Hepatocyte (in vitro differentiated cells): ENCODE measurements around the gene MMGT1. TPM values are rescaled to one million over a fixed set of nuclear protein-coding genes. Genes with fewer than 3 reads are reported as not detected.
A peak's percentile ranks its signal among the peaks of the same experiment; 100 is the strongest.

Experiments
- DNase-seq: peaks from one replicate; pipeline ENCODE4 v3.0.0-alpha.2; 2016; ENCODE audit warnings: low spot score
- H2AFZ ChIP-seq: fragments of 200-600 bp; sonication (generic); 2 replicates; pipeline ENCODE4 v1.6.0; 2016; ENCODE audit warnings: antibody characterized with exemption, mild to moderate bottlenecking
- H3K27ac ChIP-seq: fragments of 200-600 bp; sonication (generic); 2 replicates; pipeline ENCODE4 v1.5.1; 2016; ENCODE audit warnings: mild to moderate bottlenecking
- H3K27me3 ChIP-seq: fragments of 200-600 bp; sonication (generic); 2 replicates; pipeline ENCODE4 v1.6.1; 2016
- H3K36me3 ChIP-seq: fragments of 200-600 bp; sonication (generic); replicated peaks from 2 replicates; pipeline ENCODE4 v1.5.1; 2016; ENCODE audit warnings: low read depth; ENCODE audit not compliant: insufficient read depth
- H3K4me1 ChIP-seq: fragments of 200-600 bp; sonication (generic); 2 replicates; pipeline ENCODE4 v1.5.1; 2016; ENCODE audit warnings: mild to moderate bottlenecking, moderate library complexity; ENCODE audit not compliant: insufficient read depth
- H3K4me2 ChIP-seq: fragments of 200-600 bp; sonication (generic); 2 replicates; pipeline ENCODE4 v1.6.0; 2016
- H3K4me3 ChIP-seq: fragments of 200-600 bp; sonication (generic); 2 replicates; pipeline ENCODE4 v1.5.1; 2016; ENCODE audit warnings: mild to moderate bottlenecking
- H3K79me2 ChIP-seq: fragments of 200-600 bp; sonication (generic); 2 replicates; pipeline ENCODE4 v1.6.0; 2017; ENCODE audit warnings: mild to moderate bottlenecking
- H3K9me2 ChIP-seq: fragments of 200-600 bp; sonication (generic); replicated peaks from 2 replicates; pipeline ENCODE4 v1.6.0; 2017; ENCODE audit warnings: mild to moderate bottlenecking; ENCODE audit not compliant: insufficient read depth
- H3K9me3 ChIP-seq: fragments of 200-600 bp; sonication (generic); 2 replicates; pipeline ENCODE4 v1.5.1; 2016; ENCODE audit warnings: low read depth, mild to moderate bottlenecking
- H4K20me1 ChIP-seq: fragments of 200-600 bp; sonication (generic); 2 replicates; pipeline ENCODE4 v1.6.0; 2016; ENCODE audit warnings: mild to moderate bottlenecking; ENCODE audit not compliant: insufficient read depth, poor library complexity, severe bottlenecking
- CTCF ChIP-seq: fragments of 200-600 bp; sonication (generic); IDR thresholded peaks from 2 replicates; pipeline ENCODE4 v1.5.1; 2016; ENCODE audit warnings: antibody characterized with exemption, mild to moderate bottlenecking; ENCODE audit not compliant: poor library complexity
- EZH2 ChIP-seq: fragments of 200-600 bp; sonication (generic); IDR thresholded peaks from 2 replicates; pipeline ENCODE4 v1.6.1; 2016; ENCODE audit warnings: antibody characterized with exemption, mild to moderate bottlenecking, borderline replicate concordance
- EZH2phosphoT487 ChIP-seq: fragments of 200-600 bp; sonication (generic); IDR thresholded peaks from one replicate; pipeline ENCODE4 v1.6.1; 2018; ENCODE audit warnings: antibody characterized with exemption, mild to moderate bottlenecking, low read depth, moderate library complexity; ENCODE audit not compliant: unreplicated experiment, severe bottlenecking
- WGBS: methylation state at CpG from one replicate; pipeline ENCODE4 v1.1.6; 2016; ENCODE audit warnings: low lambda C conversion rate; ENCODE audit errors: missing lambda C conversion rate; 5-methylcytosine and 5-hydroxymethylcytosine counted together
- polyA plus RNA-seq: library from polyadenylated mRNA; unstranded; fragments of >200 nt; fragmentation: Nextera tagmentation; extraction: Ambion mirVana; gene quantifications from 2 replicates; pipeline ENCODE4 v1.2.1, GENCODE V29; 2016
- total RNA-seq: library from RNA; depleted of rRNA; stranded (reverse); fragments of >200 nt; gene quantifications from 2 replicates; pipeline ENCODE4 v1.2.3, GENCODE V29; 2014

MMGT1 gene
- total and polyA plus RNA-seq, 2 experiments from 2014 or later: 10.2 to 20.7 TPM

- Histone ChIP-seq H3K4me3 (no peak overlapping the region), H4K20me1 (no peaks in the 10 kb centered on the region), H3K27me3 (no peaks in the 10 kb centered on the region), H3K27ac (no peak overlapping the region), H3K9me3 (no peaks in the 10 kb centered on the region), H3K9me2 (no peaks in the 10 kb centered on the region), H3K4me2 (no peak overlapping the region), H3K79me2 (no peaks in the 10 kb centered on the region), H3K36me3 (no peaks in the 10 kb centered on the region), H2AFZ (no peak overlapping the region), H3K4me1 (no peaks in the 10 kb centered on the region)
- no peak for TF ChIP-seq CTCF
- no peak for TF ChIP-seq EZH2phosphoT487
- TF ChIP-seq EZH2: no peak
- no peak for DNase-seq
- WGBS: 73% methylated on average over 4 of the region's 4 CpGs
Observed at GRCh38 chrX:135951291-135951690, 22.5 kb downstream of the MMGT1 start.

- Histone ChIP-seq H4K20me1 (no peaks in the 10 kb centered on the region), H3K4me2 (no peak overlapping the region), H3K27me3 (no peaks in the 10 kb centered on the region), H3K4me1 (no peaks in the 10 kb centered on the region), H3K79me2 (no peaks in the 10 kb centered on the region), H2AFZ (no peak overlapping the region), H3K4me3 (no peak overlapping the region), H3K9me3 (no peaks in the 10 kb centered on the region), H3K9me2 (no peaks in the 10 kb centered on the region), H3K36me3 (no peaks in the 10 kb centered on the region), H3K27ac (no peak overlapping the region)
- TF ChIP-seq EZH2 (no peak), EZH2phosphoT487 (no peak), CTCF (no peak)
- no peak for DNase-seq
- WGBS: 83% methylated on average over 2 of the region's 2 CpGs
Observed at GRCh38 chrX:135944486-135944885, 29.3 kb downstream of the MMGT1 start.

GRCh38 chrX:135931644-135932487 lies 41.9 kb downstream of the MMGT1 start:
- peak; percentile 57 for DNase-seq
- no peaks in the 10 kb centered on the region for H3K79me2 ChIP-seq
- H3K4me2 ChIP-seq: no peak overlapping the region
- no peak overlapping the region for H3K27ac ChIP-seq
- H3K4me3 ChIP-seq: no peak overlapping the region
- no peaks in the 10 kb centered on the region for H3K27me3 ChIP-seq
- no peaks in the 10 kb centered on the region for H4K20me1 ChIP-seq
- H2AFZ ChIP-seq: no peak overlapping the region
- no peaks in the 10 kb centered on the region for H3K9me3 ChIP-seq
- no peaks in the 10 kb centered on the region for H3K9me2 ChIP-seq
- no peaks in the 10 kb centered on the region for H3K4me1 ChIP-seq
- no peak for TF ChIP-seq EZH2
- TF ChIP-seq CTCF: peak; percentile 54
- WGBS: 51% methylated on average over 19 of the region's 19 CpGs
- H3K36me3 ChIP-seq: no peaks in the 10 kb centered on the region
